CD4-positive, alpha-beta T cell treated with Interleukin-4 for 4 hours (primary cell): ENCODE measurements around the gene TMEM18.
"Not testable (repeated sequence)": the region's sequence is repeated elsewhere in the genome, so short reads cannot be mapped to it uniquely, and the experiment has no call there.

Source experiments
- DNase-seq: peaks from one replicate; pipeline ENCODE4 v3.0.0-alpha.2; 2020

Gene TMEM18

GRCh38 chr2:692767-693166, 15.6 kb upstream of the TMEM18 start:
- DNase-seq: no peak

GRCh38 chr2:691821-692761, 14.9 kb upstream of the TMEM18 start:
- DNase-seq: no peak

- no peak for DNase-seq
Observed at GRCh38 chr2:690799-691198, 13.6 kb upstream of the TMEM18 start.

- DNase-seq: no peak
Observed at GRCh38 chr2:689877-690510, 12.8 kb upstream of the TMEM18 start.

- DNase-seq: no peak
Observed at GRCh38 chr2:689237-689636, 12.0 kb upstream of the TMEM18 start.

- DNase-seq: no peak
Observed at GRCh38 chr2:688504-689076, 11.4 kb upstream of the TMEM18 start.

- DNase-seq: no peak
Observed at GRCh38 chr2:685421-685820, 8.2 kb upstream of the TMEM18 start.

GRCh38 chr2:684913-685312, 7.7 kb upstream of the TMEM18 start:
- not testable (repeated sequence) for DNase-seq

GRCh38 chr2:682226-682625, 5.0 kb upstream of the TMEM18 start:
- no peak for DNase-seq

GRCh38 chr2:681312-681711, 4.1 kb upstream of the TMEM18 start:
- DNase-seq: no peak

GRCh38 chr2:680496-680895, 3.3 kb upstream of the TMEM18 start:
- no peak for DNase-seq

GRCh38 chr2:678964-679363, 1.8 kb upstream of the TMEM18 start:
- no peak for DNase-seq

- DNase-seq: no peak
Observed at GRCh38 chr2:677959-678550, 849 bp upstream of the TMEM18 start.

GRCh38 chr2:676647-677055, 555 bp downstream of the TMEM18 start:
- peak; percentile 97 for DNase-seq

- DNase-seq: peak; percentile 1
Observed at GRCh38 chr2:675982-676646, 1.1 kb downstream of the TMEM18 start.

GRCh38 chr2:675460-675859, 1.7 kb downstream of the TMEM18 start:
- no peak for DNase-seq

GRCh38 chr2:675051-675450, 2.2 kb downstream of the TMEM18 start:
- no peak for DNase-seq

GRCh38 chr2:674321-674985, 2.8 kb downstream of the TMEM18 start:
- DNase-seq: no peak

- no peak for DNase-seq
Observed at GRCh38 chr2:673615-674320, 3.4 kb downstream of the TMEM18 start.

GRCh38 chr2:673016-673415, 4.2 kb downstream of the TMEM18 start:
- no peak for DNase-seq

GRCh38 chr2:672606-672905, 4.7 kb downstream of the TMEM18 start:
- no peak for DNase-seq
